ENCODE results near the gene DMBX1. TPM values are rescaled to one million over a fixed set of nuclear protein-coding genes. Genes with fewer than 3 reads are reported as not detected.

The DMBX1 gene
- total RNA-seq, 2 donors from 2014 or later: not detected

DNA sequence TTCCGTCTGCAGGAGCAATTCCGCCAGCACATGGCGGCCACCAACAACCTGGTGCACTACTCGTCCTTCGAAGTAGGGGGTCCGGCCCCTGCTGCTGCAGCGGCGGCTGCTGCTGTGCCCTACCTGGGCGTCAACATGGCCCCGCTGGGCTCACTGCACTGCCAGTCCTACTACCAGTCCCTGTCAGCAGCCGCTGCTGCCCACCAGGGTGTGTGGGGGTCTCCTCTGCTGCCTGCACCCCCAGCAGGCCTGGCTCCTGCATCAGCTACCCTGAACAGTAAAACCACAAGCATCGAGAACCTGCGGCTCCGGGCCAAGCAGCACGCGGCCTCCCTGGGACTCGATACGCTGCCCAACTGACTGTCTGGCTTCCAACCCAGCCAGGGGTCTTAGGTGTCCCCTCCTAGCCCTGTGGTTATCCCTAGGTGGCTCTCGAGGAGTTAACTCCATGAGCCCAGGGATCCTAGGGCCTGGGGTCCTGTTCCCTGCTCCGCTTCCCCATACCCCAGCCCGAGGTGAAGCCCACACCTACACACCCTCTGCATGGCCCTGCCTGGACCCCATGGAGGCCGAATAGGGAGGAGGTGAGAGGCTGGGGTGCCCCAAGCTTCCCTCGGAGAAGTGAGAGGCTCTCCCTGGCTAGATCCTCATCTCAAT is 22.6 kb downstream of the DMBX1 start:
- TF ChIP-seq, protein P1, sequence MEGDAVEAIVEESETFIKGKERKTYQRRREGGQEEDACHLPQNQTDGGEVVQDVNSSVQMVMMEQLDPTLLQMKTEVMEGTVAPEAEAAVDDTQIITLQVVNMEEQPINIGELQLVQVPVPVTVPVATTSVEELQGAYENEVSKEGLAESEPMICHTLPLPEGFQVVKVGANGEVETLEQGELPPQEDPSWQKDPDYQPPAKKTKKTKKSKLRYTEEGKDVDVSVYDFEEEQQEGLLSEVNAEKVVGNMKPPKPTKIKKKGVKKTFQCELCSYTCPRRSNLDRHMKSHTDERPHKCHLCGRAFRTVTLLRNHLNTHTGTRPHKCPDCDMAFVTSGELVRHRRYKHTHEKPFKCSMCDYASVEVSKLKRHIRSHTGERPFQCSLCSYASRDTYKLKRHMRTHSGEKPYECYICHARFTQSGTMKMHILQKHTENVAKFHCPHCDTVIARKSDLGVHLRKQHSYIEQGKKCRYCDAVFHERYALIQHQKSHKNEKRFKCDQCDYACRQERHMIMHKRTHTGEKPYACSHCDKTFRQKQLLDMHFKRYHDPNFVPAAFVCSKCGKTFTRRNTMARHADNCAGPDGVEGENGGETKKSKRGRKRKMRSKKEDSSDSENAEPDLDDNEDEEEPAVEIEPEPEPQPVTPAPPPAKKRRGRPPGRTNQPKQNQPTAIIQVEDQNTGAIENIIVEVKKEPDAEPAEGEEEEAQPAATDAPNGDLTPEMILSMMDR (IDR thresholded peaks at IDR 0.05): no peak
- no peaks in the 10 kb centered on the region for H3K36me3 ChIP-seq
- H3K27me3 ChIP-seq: no peaks in the 10 kb centered on the region
- DNase-seq (ENCODE audit: low spot score): no peak
- H3K27ac ChIP-seq: no peak overlapping the region
- no peak overlapping the region for H3K4me3 ChIP-seq
- H3K4me1 ChIP-seq: no peaks in the 10 kb centered on the region
- H3K9me3 ChIP-seq: no peaks in the 10 kb centered on the region

DNA sequence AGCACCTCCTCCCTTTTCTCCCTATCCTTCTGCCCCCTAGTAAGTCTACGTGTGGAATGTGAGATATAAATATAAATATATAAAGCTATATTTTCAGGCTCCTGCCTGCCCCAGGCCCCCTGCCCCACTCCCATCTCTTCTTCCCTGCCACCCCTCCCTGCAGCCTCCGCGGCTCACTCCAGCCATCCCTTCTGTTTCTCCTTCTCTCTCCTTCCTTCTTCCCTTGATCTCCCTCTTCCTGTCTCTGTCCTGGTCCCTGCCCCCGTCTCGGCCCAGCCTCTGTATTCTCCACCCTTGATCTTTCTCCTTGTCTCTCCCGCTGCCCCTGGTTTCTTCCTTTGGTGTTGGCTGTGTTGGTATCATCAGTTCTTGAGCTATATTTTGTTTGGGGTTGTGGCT is 23.2 kb downstream of the DMBX1 start:
- H3K27ac ChIP-seq: no peak overlapping the region
- TF ChIP-seq, protein P1 (IDR thresholded peaks at IDR 0.05): no peak
- H3K9me3 ChIP-seq: no peaks in the 10 kb centered on the region
- H3K36me3 ChIP-seq: no peaks in the 10 kb centered on the region
- no peak overlapping the region for H3K4me3 ChIP-seq
- no peak for DNase-seq (ENCODE audit: low spot score)
- no peaks in the 10 kb centered on the region for H3K4me1 ChIP-seq
- no peaks in the 10 kb centered on the region for H3K27me3 ChIP-seq

DNA sequence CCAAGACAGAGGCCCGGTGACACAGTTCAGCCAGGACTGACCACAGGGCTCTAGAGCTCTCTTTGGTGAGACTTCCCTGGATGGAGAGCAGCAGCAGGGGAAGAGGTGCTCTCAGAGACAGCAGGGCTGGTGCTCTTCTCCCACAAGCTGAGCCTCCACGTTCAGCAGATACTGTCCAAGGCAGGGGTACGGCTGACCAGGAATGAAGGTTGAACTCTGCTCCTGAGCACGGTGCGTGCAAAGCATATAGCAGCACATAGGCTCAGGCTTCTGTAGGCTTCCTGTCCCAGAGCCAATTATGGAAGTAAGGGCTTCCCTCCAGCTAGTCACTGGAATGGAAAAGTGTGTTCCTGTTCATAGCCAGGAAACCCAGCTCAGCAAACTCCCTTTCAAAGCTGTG is 23.9 kb downstream of the DMBX1 start:
- no peaks in the 10 kb centered on the region for H3K27me3 ChIP-seq
- TF ChIP-seq, protein P1 (IDR thresholded peaks at IDR 0.05): no peak
- H3K36me3 ChIP-seq: no peaks in the 10 kb centered on the region
- no peaks in the 10 kb centered on the region for H3K4me1 ChIP-seq
- no peaks in the 10 kb centered on the region for H3K9me3 ChIP-seq
- H3K27ac ChIP-seq: no peak overlapping the region
- DNase-seq (ENCODE audit: low spot score): no peak
- H3K4me3 ChIP-seq: no peak overlapping the region

DNA sequence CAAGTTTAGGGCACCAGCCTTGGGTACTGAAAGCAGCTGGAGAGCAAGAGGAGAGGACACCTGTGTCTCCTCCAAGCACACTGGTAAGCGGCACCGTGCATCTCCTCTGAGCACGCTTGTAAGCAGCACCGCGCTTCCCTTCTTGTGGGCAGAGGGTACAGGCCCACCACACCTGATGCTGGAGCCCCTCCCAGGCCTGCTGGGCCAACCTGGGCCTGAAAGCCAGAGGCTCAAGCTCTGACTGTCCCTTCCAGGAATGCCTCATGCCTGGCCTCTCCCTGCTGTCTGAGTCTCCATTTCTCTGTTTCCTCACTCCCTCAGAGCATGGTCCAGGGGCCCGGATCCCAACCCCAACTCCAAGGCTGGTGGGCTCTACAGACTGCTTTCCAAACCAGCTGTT is 25.9 kb downstream of the DMBX1 start:
- TF ChIP-seq, protein P1 (IDR thresholded peaks at IDR 0.05): no peak
- no peak overlapping the region for H3K4me3 ChIP-seq
- no peaks in the 10 kb centered on the region for H3K36me3 ChIP-seq
- DNase-seq (ENCODE audit: low spot score): no peak
- no peaks in the 10 kb centered on the region for H3K27me3 ChIP-seq
- H3K9me3 ChIP-seq: no peaks in the 10 kb centered on the region
- no peaks in the 10 kb centered on the region for H3K4me1 ChIP-seq
- no peak overlapping the region for H3K27ac ChIP-seq

DNA sequence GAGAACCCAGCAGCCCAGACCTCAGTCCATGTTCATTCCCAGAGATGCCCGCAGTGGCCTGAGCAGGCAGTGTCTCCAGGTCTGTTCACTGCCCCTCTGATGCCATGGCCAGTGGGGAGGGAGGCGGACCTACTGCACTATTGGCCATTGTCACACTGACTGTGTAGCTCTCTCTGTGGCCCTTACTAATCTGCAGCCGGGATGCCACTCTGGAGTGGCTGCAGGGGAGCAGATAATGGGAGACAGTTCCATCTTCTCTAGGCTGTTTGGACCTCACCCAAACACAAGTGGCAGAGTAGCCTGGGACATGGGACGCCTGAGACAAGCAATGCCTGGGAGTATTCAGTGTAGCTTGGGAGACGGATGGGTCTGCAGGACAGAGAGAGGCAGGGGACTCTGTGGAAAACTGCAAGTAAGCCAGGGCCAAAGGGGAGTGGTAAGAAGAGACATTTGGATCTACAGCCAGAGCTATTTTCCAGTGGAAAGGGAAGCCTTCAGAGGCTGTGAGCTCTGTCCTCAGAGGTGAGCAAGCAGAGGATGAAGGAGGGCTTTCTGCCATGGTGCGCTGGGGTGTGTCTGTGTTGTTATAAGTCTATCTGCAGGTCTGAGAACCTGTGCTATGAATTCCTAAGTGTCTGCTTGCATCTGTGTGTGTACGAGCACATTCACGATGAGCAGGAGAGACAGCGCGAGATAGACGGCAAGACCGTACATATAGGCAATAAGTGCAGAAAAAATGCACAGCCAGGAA is 26.7 kb downstream of the DMBX1 start:
- Histone ChIP-seq H3K4me3 (no peak overlapping the region), H3K36me3 (no peaks in the 10 kb centered on the region), H3K27ac (no peak overlapping the region), H3K9me3 (no peaks in the 10 kb centered on the region), H3K4me1 (no peaks in the 10 kb centered on the region), H3K27me3 (no peaks in the 10 kb centered on the region)
- no peak for DNase-seq (ENCODE audit: low spot score)
- TF ChIP-seq, protein P1 (IDR thresholded peaks at IDR 0.05): no peak

Data from right atrium auricular region (tissue), 2 donors.